Transverse colon (tissue), 4 donors: Measurements from ENCODE around the gene KAT2A. TPM values are rescaled to one million over a fixed set of nuclear protein-coding genes. Genes with fewer than 3 reads are reported as not detected.
"Not testable (repeated sequence)": the region's sequence is repeated elsewhere in the genome, so short reads cannot be mapped to it uniquely, and the experiment has no call there.

Experiments
- DNase-seq: peaks from one replicate; pipeline ENCODE4 v3.0.0-alpha.2; 2019
- H3K27ac ChIP-seq, 4 donors: fragments of 200-600 bp; sonication (generic); 2 replicates each; pipeline ENCODE4 v1.5.1; 2016 to 2018; ENCODE audit warnings: inconsistent platforms in 4 of 4
- H3K27me3 ChIP-seq: fragments of 200-600 bp; sonication (generic); 2 replicates; pipeline ENCODE4 v1.5.1; 2017; ENCODE audit warnings: inconsistent platforms
- H3K36me3 ChIP-seq, 4 donors: fragments of 200-600 bp; sonication (generic); 2 replicates each; pipeline ENCODE4 v1.5.1; 2017 to 2019; ENCODE audit warnings: inconsistent platforms in 4 of 4
- H3K4me1 ChIP-seq, 4 donors: fragments of 200-600 bp; sonication (generic); 2 replicates each; pipeline ENCODE4 v1.5.1; 2017 to 2020; ENCODE audit warnings: inconsistent platforms in 4 of 4
- H3K4me3 ChIP-seq, 4 donors: fragments of 200-600 bp; sonication (generic); 1 replicate in 1 of 4; 2 replicates in 3 of 4; pipeline versions ENCODE4 v1.5.1 to v1.6.1; 2017 to 2019; ENCODE audit warnings: inconsistent platforms in 4 of 4
- H3K9me3 ChIP-seq, 2 donors: fragments of 200-600 bp; sonication (generic); 2 replicates each; pipeline ENCODE4 v1.5.1; 2017 to 2019; ENCODE audit warnings: inconsistent platforms in 2 of 2
- EP300 ChIP-seq: sonication (generic); formaldehyde crosslinking; IDR thresholded peaks from one replicate; pipeline ENCODE4 v1.6.1; 2017; ENCODE audit warnings: antibody characterized with exemption, low read depth
- POLR2A ChIP-seq: fragments of 450-650 bp; IDR thresholded peaks from one replicate; pipeline ENCODE4 v1.6.1; 2016; ENCODE audit warnings: antibody characterized with exemption, mild to moderate bottlenecking, moderate library complexity
- POLR2AphosphoS5 ChIP-seq, 3 donors: sonication (generic); formaldehyde crosslinking; IDR thresholded peaks; one replicate each; pipeline ENCODE4 v1.6.1; 2016; ENCODE audit warnings: antibody characterized with exemption in 3 of 3
- WGBS, 2 donors: methylation state at CpG; one replicate each; pipeline ENCODE4 v1.1.5; 2018; ENCODE audit warnings: low coverage in 1 of 2; 5-methylcytosine and 5-hydroxymethylcytosine counted together
- in situ Hi-C, 4 donors: fragments of 200-750 bp; cut with MboI; loops; one replicate each; pipeline versions ENCODE4 v1.15.0 to v1.15.1; 2017; ENCODE audit warnings: low sequenced_read_pairs in 3 of 4, low pct_ligation_motif_present in 1 of 4, low pct_unique_long_range_greater_than_20kb in 1 of 4
- intact Hi-C: fragments of 100-400 bp; cut with DNase I; formaldehyde crosslinking; loops from one replicate; pipeline ENCODE4 v1.15.1; 2023; ENCODE audit warnings: low total_unique reads
- total RNA-seq, 4 donors: library from RNA; depleted of rRNA; stranded (reverse); fragments of >200 nt; gene quantifications; one replicate each; pipeline ENCODE4 v1.1.0, GENCODE V29; 2016
- TF ChIP-seq, protein P1 (sequence below), 5 experiments: fragments of 200-600 bp in 3 of 5; fragments of 450-650 bp in 2 of 5; sonication (generic) in 3 of 5; IDR thresholded peaks; 1 replicate in 2 of 5; 2 replicates in 3 of 5; pipeline ENCODE4 v1.5.1; 2016 to 2017; ENCODE audit warnings: antibody characterized with exemption in 5 of 5, inconsistent platforms in 3 of 5, mild to moderate bottlenecking in 2 of 5, moderate library complexity in 1 of 5

The KAT2A gene
- total RNA-seq, 4 donors from 2014 or later = 16.9 to 154 (median 48.9) TPM

DNA sequence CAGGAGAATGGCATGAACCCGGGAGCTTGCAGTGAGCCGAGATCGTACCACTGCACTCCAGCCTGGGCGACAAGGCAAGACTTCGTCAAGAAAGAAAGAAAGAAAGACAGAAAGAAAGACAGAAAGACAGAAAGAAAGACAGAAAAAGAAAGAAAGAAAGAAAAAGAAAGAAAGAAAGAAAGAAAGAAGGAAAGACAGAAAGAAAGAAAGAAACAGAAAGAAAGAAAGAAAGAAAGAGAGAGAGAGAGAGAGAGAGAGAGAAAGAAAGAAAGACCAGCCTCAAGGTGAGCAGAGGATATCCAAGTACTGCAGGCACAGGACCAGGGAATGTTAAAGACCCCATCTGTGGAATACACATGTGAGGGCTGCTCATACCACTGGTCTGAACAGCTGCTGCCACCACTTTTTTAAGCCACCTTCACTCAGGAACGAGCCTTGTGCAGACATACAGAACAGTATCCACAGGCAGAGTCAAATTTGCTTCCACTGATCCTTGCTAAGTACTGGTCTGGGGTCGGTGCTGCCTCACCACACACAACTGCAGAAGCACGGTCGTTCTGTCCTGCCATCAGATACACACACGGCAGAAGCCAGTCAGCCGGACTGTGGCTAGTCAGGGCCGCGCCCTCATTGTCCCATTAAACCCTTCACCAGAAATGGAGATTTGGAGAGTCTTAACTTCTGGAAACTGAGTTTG lies 25.9 kb upstream of the KAT2A start:
- Histone ChIP-seq H3K9me3 (no peaks in the 10 kb centered on the region), H3K36me3 (peaks cover 0 to 11% (median 2%) of the 10 kb centered on the region in 4 donors), H3K4me3 (no peak overlapping the region), H3K27me3 (no peaks in the 10 kb centered on the region), H3K27ac (no peak overlapping the region), H3K4me1 (peaks cover 0 to 34% (median 5%) of the 10 kb centered on the region in 4 donors)
- WGBS, 2 donors = 84 to 93% methylated on average over 6 to 13 of the region's 13 CpGs
- no peak for TF ChIP-seq POLR2AphosphoS5 (IDR thresholded peaks at IDR 0.05)
- no peak for TF ChIP-seq POLR2A
- no peak for TF ChIP-seq EP300
- TF ChIP-seq, protein P1, sequence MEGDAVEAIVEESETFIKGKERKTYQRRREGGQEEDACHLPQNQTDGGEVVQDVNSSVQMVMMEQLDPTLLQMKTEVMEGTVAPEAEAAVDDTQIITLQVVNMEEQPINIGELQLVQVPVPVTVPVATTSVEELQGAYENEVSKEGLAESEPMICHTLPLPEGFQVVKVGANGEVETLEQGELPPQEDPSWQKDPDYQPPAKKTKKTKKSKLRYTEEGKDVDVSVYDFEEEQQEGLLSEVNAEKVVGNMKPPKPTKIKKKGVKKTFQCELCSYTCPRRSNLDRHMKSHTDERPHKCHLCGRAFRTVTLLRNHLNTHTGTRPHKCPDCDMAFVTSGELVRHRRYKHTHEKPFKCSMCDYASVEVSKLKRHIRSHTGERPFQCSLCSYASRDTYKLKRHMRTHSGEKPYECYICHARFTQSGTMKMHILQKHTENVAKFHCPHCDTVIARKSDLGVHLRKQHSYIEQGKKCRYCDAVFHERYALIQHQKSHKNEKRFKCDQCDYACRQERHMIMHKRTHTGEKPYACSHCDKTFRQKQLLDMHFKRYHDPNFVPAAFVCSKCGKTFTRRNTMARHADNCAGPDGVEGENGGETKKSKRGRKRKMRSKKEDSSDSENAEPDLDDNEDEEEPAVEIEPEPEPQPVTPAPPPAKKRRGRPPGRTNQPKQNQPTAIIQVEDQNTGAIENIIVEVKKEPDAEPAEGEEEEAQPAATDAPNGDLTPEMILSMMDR (IDR thresholded peaks at IDR 0.05) = no peak
- no peak for DNase-seq
- in situ Hi-C loops = no loop called here
- intact Hi-C loops = no loop called here

DNA sequence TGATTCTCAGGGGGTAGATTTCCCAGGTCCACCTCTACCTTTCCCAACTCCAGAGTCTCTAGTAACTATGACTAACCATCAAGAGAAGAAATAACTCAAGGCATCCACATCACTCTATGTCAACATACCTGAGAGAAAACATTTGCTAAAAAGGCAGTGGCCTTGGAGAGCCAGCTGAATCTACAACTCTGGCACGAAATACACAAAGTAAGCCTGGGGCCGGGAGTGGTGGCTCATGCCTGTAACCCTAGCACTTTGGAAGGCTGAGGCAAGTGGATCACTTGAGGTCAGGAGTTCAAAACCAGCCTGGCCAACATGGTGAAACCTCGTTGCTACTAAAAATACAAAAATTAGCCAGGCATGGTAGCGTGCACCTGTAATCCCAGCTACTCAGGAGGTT lies 22.0 kb upstream of the KAT2A start:
- H3K9me3 ChIP-seq, in situ Hi-C loops, H3K27me3 ChIP-seq, H3K4me3 ChIP-seq, intact Hi-C loops, DNase-seq, H3K27ac ChIP-seq: not testable (repeated sequence)
- H3K4me1 ChIP-seq = peaks cover 2 to 33% (median 12%) of the 10 kb centered on the region in 4 donors
- 71 to 87% methylated on average over 3 to 4 of the region's 4 CpGs for WGBS, 2 donors
- H3K36me3 ChIP-seq = peaks cover 0 to 10% (median 4%) of the 10 kb centered on the region in 4 donors

DNA sequence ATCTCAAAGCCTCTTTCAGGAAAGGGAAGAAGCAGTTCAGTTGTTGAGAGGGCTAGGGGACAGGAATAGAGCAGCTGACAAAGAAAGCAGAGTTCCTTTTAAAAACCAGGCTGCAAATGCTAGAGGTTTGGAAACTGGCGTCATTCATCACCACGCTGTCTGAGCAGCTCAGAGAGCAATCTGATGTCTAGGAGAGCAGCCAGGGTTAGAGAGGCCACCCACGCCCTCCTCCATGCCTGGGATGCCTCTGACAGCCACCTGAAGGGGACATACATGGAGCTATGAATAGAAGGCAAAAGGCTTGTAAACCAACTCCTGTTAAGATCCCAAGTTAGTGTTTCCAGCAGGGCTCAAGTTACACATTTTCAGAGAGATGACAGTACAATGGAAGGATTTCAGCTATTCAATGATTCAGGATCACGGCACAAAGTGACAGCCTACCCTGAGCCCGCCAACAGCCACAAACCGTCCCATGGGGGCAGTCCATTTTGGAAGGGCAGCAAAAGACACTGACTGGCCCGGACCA lies 21.3 kb upstream of the KAT2A start:
- 83 to 86% methylated on average over 4 to 7 of the region's 7 CpGs for WGBS, 2 donors
- peaks cover 0 to 10% (median 4%) of the 10 kb centered on the region in 4 donors for H3K36me3 ChIP-seq
- H3K4me1 ChIP-seq = peaks cover 4 to 40% (median 16%) of the 10 kb centered on the region in 4 donors

DNA sequence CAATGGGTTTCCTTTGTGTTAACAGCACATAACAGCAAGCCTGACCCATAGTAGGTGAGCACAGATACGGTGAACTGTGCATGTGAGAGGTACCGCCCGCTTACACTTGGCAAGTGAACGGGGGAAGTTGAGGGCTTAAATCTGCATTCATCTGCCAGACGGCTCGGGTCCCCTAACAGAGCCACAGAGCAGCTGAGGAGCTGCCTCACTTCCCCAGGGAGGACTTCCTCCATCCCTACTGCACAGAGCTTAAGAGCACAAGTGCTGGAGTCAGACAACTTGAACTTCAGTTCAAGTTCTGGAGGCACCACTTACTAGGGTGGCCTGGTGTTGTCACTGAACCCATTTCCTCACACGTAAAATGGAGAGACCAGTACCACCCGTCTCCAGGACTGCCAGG lies 20.2 kb upstream of the KAT2A start:
- intact Hi-C loops = no loop called here
- Histone ChIP-seq H3K9me3 (no peaks in the 10 kb centered on the region), H3K4me3 (no peak overlapping the region), H3K27ac (no peak overlapping the region), H3K36me3 (peaks cover 0 to 10% (median 4%) of the 10 kb centered on the region in 4 donors), H3K27me3 (no peaks in the 10 kb centered on the region), H3K4me1 (peaks cover 4 to 51% (median 25%) of the 10 kb centered on the region in 4 donors)
- no peak for DNase-seq
- TF ChIP-seq POLR2AphosphoS5 (IDR thresholded peaks at IDR 0.05) (no peak), EP300 (no peak), POLR2A (no peak)
- TF ChIP-seq, protein P1 (IDR thresholded peaks at IDR 0.05) = no peak
- WGBS, 2 donors = 67 to 100% methylated on average over 1 to 8 of the region's 8 CpGs
- in situ Hi-C loops = no loop called here

More for the DNA sequence above, 21.3 kb upstream of the KAT2A start:
- Histone ChIP-seq H3K4me3 (no peak overlapping the region), H3K27ac (no peak overlapping the region), H3K27me3 (no peaks in the 10 kb centered on the region), H3K9me3 (no peaks in the 10 kb centered on the region)
- DNase-seq = no peak
- in situ Hi-C loops (no loop called here), intact Hi-C loops (no loop called here)
- TF ChIP-seq, protein P1 (IDR thresholded peaks at IDR 0.05) = no peak
- TF ChIP-seq EP300 = no peak
- TF ChIP-seq POLR2A = no peak
- TF ChIP-seq POLR2AphosphoS5 (IDR thresholded peaks at IDR 0.05) = no peak

DNA sequence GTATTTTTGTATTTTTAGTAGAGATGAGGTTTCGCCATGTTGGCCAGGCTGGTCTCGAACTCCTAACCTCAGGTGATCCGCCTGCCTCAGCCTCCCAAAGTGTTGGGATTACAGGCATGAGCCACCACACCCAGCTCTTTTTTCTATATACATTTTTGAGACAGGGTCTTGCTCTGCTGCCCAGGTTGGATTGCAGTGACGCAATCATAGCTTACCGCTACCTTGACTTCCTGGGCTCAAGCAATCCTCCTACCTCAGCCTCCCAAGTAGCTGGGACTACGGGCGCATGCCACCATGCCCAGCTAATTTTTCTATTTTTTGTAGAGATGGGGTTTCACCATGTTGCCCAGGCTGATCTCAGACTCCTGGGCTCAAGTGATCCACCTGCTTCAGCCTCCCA lies 19.5 kb upstream of the KAT2A start:
- DNase-seq, H3K27me3 ChIP-seq, intact Hi-C loops, H3K4me3 ChIP-seq, H3K27ac ChIP-seq, H3K36me3 ChIP-seq, H3K9me3 ChIP-seq, in situ Hi-C loops: not testable (repeated sequence)
- WGBS, 2 donors = 97 to 100% methylated on average over 2 to 7 of the region's 7 CpGs
- peaks cover 4 to 57% (median 31%) of the 10 kb centered on the region in 4 donors for H3K4me1 ChIP-seq
